Activated CD4-positive, alpha-beta T cell treated with anti-CD3 and anti-CD28 coated beads for 4 hours (primary cell): ENCODE data around the gene SH2D3A.
"Not testable (repeated sequence)": the region's sequence is repeated elsewhere in the genome, so short reads cannot be mapped to it uniquely, and the experiment has no call there.

Experiments
- DNase-seq, 2 donors: peaks; one replicate each; pipeline ENCODE4 v3.0.0-alpha.2; 2020

Gene SH2D3A

GRCh38 chr19:6767357-6768235, at the start of gene SH2D3A:
TSS of gene SH2D3A (minus strand) at chr19:6767435. CDS start at chr19:6763748, 3,687 bp downstream.
- DNase-seq = peak; percentile 96 to 97

- no peak for DNase-seq
These were observed 46.4 kb upstream of the SH2D3A start for GRCh38 chr19:6813659-6814058.

GRCh38 chr19:6812612-6813011, 45.4 kb upstream of the SH2D3A start:
- DNase-seq = no peak

- DNase-seq = no peak
These were observed 44.7 kb upstream of the SH2D3A start for GRCh38 chr19:6811906-6812305.

- no peak for DNase-seq
These were observed 44.1 kb upstream of the SH2D3A start for GRCh38 chr19:6811378-6811777.

- DNase-seq = no peak
These were observed 42.0 kb upstream of the SH2D3A start for GRCh38 chr19:6809262-6809661.

GRCh38 chr19:6808494-6808893, 41.3 kb upstream of the SH2D3A start:
- DNase-seq = no peak

GRCh38 chr19:6807291-6807690, 40.1 kb upstream of the SH2D3A start:
- no peak for DNase-seq

- DNase-seq = no peak
These were observed 39.3 kb upstream of the SH2D3A start for GRCh38 chr19:6806488-6806887.

- no peak for DNase-seq
These were observed 35.8 kb upstream of the SH2D3A start for GRCh38 chr19:6803036-6803404.

- peak; percentile 69 to 71 for DNase-seq
These were observed 35.3 kb upstream of the SH2D3A start for GRCh38 chr19:6802336-6803035.

- peak; percentile 77 to 83 for DNase-seq
These were observed 34.4 kb upstream of the SH2D3A start for GRCh38 chr19:6801485-6802086.

GRCh38 chr19:6800991-6801484, 33.8 kb upstream of the SH2D3A start:
- DNase-seq = no peak

GRCh38 chr19:6800160-6800790, 33.0 kb upstream of the SH2D3A start:
- not testable (repeated sequence) for DNase-seq

- DNase-seq = no peak
These were observed 30.4 kb upstream of the SH2D3A start for GRCh38 chr19:6797646-6798045.

GRCh38 chr19:6796278-6796677, 29.0 kb upstream of the SH2D3A start:
- no peak for DNase-seq

GRCh38 chr19:6794686-6795431, 27.6 kb upstream of the SH2D3A start:
- no peak for DNase-seq

- DNase-seq = no peak
These were observed 26.7 kb upstream of the SH2D3A start for GRCh38 chr19:6793973-6794372.

- no peak for DNase-seq
These were observed 26.2 kb upstream of the SH2D3A start for GRCh38 chr19:6793411-6793810.

- DNase-seq = no peak
These were observed 24.0 kb upstream of the SH2D3A start for GRCh38 chr19:6791237-6791636.

- no peak for DNase-seq
These were observed 23.2 kb upstream of the SH2D3A start for GRCh38 chr19:6790194-6791128.
